Activated effector memory CD4-positive, alpha-beta T cell treated with Interleukin-2 at 50 U/mL for 16 hours (primary cell): ENCODE data around the gene MRFAP1L1.
A peak's percentile ranks its signal among the peaks of the same experiment; 100 is the strongest.

ENCODE experiments used
- DNase-seq: peaks from one replicate; pipeline ENCODE4 v3.0.0-alpha.2; 2020

Gene MRFAP1L1

DNA sequence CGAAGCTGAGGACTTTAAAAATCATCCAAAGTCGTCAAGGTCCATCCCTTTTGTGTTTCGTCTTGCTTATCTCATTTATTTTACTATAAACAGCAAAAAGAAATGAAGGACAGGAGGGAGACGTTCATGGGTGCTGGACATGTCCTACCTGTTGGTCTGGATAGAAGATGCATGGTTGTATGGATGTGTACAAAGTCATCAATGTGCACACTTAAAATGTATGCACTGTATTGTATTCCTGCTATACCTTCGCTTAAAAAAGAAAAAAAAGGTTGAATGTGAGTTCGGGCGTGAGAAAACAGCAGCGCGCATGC is 6.0 kb upstream of the MRFAP1L1 start:
- DNase-seq, result no peak

DNA sequence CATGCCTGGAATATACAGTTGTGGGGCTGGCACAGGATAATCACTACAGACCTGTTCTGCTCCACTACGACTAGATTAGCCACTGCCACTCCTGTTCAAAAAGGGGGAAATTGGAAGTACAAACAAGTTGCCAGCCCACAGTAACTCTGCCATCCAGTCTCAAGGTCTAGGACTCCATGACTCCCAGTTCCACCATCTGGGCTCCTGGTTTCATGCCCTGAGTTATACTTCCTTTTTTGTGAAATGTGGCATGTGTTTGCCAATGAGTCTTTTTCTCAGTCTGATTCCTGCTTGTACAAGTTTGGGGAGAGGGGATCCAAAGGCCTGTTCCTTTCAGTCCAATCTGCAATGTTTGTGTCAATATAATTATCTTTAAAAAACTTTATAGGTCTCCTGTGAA is 5.3 kb upstream of the MRFAP1L1 start:
- DNase-seq, result no peak

DNA sequence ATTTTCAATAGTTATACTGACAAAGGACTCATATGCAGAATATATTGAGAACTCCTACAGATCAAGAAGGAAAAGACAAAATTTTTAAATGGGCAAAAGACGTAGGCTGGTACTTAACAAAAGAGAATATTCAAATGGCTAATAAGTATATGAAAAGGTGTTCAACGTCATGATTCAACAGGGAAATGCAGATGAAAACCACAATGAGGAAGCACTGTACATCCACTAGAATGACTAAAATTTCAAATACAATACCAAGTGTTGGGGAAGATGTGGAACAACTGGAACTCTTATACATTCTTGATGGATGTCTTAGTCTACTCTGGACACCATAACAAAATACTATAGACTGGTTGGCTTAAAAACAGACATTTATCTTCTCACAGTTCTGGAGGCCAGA is 1.3 kb upstream of the MRFAP1L1 start:
- no peak for DNase-seq

- no peak for DNase-seq
Observed at GRCh38 chr4:6710282-6710681, 617 bp upstream of the MRFAP1L1 start.

DNA sequence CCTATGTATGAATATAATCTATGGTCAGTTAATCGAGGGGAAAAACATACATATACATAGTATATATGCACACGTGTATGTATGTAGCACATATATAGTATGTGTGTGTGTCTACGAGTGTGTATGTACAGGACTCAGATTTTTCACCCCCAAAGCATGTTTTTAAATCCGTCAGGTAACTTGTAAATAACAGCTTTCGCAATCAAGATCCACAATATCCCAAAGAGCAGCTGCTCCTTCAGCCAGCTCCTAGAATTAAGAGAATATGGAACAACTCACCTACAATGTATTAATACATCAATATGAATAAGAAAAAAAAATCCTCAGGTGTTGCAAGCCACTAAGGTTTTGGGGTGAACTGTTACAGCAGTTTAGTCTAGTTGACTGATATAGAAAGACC is 3.5 kb downstream of the MRFAP1L1 start:
- no peak for DNase-seq

- DNase-seq, result no peak
Observed at GRCh38 chr4:6705646-6706045, 4.0 kb downstream of the MRFAP1L1 start.

DNA sequence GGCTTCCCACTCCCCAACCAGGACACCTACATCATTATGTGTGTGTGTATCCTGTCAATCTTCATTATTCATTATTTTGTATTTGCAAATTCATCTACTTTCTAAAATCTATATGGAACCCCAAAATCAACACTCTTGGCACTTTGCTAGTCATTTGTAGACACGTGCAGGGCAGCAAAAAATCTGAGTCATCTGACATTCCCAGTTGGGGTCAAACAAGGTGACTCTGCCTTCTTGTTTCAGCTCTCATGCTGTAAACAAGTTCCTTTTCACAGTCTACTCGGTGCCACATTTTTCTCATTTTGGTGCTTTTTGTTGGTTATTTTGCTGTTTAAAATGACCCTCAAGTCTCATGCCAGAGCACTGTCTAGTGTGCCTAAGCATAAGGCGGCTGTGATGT is 5.9 kb downstream of the MRFAP1L1 start:
- no peak for DNase-seq

DNA sequence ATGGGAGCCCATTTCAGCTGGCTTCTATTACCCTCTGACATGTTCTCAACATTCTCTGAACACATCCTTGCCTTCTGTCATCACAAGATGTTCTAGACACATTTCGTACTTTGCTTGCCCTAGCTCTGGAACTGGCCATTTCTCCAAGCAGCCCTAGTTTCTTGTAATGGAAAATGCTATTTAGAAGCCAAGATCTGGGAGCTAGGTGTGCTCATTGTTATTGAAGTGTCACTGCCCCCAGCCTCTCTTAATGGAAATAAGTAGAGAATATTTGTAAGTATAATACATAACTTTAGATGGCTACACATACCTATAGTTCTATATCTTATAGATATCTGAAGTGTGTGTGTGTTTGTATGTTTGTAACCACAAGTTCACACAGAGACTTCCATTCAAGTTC is 6.9 kb downstream of the MRFAP1L1 start:
- no peak for DNase-seq

DNA sequence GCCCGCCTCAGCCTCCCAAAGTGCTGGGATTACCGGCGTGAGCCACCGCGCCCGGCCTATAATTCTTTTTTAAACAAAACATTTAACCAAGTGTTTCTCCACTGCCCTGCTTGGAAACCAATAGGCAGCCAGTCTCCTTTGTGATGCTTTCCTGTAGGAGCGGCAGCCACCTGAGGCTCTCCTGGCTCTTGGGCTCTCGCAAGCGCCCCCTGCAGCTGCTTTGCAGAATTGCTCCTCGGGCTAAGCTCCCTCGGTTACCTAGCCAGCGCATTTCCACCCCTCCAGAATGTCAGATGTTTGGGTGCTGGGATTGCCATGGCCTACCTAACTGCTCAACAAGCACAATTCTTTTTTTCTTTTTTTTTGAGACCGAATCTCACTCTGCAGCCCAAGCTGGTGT is 8.3 kb downstream of the MRFAP1L1 start:
- DNase-seq, result peak; percentile 37

DNA sequence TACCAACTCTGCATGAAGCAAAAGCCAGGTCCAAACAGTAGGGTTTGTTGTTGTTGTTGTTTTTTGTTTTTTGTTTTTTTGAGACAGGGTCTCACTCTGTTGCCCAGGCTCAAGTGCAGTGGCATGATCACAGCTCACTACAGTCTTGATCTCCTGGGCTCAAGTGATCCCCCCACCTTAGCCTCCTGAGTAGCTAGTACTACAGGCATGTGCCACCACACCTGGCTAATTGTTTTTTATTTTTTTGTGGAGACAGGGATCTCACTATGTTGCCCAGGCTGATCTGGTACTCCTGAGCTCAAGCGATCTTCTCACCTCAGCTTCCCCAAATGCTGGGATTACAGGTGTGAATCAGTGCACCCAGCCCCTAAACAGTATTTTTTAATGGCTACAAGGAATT is 9.8 kb downstream of the MRFAP1L1 start:
- DNase-seq, result no peak

GRCh38 chr4:6699388-6699787 is 10.3 kb downstream of the MRFAP1L1 start:
- DNase-seq, result no peak

DNA sequence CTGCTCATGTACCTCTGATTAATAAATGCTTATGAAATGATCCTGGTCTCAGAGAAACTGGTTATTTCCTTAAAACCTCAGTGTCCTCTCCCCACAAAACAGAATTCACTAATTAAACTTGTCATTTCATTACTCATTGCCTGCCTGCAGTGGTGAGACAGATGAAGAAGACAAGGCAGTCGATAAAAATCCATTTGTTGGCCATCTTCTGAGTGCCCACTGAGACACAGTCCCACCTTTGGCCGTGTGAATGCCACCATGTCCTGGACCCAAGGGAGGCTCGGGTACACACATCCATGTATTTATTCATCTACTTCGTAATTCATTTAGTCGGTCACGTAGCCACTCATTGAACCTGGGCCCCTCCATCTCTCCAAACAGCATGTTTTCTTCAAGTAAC is 12.5 kb downstream of the MRFAP1L1 start:
- no peak for DNase-seq

DNA sequence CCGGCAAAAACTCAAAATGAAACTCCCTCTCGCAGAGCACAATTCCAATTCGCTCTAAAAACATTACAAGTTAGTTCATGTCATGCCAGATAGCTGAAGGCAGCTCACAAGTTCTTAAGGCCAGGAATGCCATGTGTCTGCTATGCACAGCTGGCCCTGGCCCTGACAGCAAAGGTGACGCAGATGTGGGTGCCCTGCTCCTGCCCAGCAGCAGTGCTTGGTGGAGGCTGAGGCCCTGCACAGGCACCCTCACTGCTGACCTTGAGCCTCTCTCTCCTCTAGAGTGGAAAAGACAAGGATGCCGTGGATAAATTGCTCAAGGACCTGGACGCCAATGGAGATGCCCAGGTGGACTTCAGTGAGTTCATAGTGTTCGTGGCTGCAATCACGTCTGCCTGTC is 13.1 kb downstream of the MRFAP1L1 start:
- no peak for DNase-seq

DNA sequence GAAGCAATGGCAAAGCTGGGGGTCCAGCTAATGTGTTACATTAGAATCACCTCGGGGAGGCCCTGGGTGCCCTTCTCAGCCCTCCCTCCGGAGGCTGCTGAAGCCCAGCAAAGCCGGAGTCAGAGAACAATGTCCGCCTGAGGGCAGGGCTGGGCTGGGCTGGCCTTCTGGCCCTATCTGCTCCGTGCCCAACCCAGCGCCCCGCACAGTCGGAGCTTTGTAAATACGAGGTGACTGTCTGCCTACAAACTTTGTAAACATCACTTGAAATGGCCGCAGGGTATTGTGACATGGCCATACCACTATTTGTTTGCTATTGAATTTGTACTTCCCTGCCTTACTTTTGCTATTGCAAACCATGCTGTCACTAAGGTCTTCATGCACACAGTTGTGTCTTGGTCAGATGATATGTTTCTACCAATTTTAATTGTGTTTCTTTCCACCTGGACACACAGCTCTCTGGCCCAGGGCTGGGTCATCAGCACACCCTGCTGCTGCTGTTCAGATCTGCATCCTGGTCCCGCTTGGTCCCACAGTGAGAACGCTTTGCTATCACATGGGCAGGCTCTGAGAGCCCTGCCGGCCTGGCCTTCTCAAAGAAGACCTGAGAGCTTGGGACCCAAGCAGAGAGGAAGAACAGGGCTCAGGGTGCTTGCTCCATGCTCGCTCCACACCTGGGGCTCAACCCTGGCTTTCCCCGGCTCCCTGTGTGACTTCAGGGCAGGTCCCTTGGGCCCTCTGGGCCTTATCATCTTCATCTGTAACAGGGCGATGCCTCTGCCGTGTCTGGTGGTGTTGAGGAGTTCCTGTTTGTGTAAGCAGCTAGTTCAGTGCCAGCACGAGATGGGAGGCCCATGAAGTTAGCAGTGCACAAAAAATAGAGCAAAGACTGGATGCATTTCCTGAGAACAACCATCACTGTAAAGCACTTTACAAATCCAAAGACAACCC is 13.7 kb downstream of the MRFAP1L1 start:
- DNase-seq, result peak; percentile 78

DNA sequence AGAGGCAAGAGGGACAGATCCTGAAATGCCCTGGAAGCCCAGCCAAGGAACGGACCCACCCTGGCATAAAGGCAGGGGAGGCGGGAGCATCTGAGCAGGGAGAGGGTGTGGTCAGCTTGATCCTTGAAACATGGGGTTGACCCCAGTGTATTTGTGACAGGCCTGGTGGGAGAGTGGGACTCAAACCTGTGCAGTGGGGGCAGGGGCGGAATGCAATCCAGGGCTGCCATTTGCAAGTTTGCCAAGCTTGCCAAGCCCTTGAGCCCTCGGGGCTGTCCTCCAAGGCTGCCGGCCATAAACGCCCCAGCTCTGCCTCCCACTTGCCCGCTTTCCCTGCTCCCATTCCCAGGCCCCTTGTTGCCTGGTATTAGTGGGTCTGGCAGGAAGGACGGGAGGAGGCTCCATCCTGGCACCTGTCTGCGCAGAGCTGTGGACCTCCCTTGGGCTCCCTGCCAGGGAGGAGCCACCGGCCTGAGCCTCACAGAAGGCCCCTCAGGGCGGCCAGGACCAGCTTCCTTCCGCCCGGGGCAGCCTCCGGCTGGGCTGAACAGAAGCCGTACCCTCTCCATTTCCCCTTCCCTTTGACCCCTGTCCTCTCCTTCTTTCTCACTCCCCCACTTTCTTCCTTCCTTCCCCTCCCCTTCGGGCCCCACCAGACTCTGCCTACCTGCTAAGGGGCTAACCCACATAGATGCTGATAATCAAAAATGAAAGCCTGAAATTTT is 15.3 kb downstream of the MRFAP1L1 start:
- DNase-seq, result no peak

- no peak for DNase-seq
Observed at GRCh38 chr4:6693231-6694176, 16.2 kb downstream of the MRFAP1L1 start, which contains the start of gene S100P. Gene S100P, plus strand, starts transcription at chr4:6693878. Its CDS starts 55 bp downstream, at chr4:6693933.

DNA sequence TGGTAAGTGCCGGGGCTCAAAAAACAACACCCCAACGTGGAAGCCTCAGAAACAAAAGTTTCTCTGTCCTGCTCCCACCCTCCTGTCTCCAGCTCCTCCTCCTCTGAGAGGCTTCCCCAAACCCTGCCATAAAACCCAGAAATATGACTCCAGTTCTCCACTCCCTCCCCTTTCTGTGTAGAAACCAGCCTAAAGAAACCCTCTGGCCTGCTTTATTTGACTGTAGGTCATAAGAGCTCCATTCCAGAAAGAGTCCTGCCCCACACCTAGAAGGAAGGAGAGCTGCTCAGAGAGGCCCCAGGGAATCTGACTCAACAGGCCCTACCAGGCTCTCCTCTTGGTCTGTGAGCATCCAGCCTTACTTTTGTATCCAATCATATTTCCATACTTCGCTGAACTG is 16.9 kb downstream of the MRFAP1L1 start:
- no peak for DNase-seq

DNA sequence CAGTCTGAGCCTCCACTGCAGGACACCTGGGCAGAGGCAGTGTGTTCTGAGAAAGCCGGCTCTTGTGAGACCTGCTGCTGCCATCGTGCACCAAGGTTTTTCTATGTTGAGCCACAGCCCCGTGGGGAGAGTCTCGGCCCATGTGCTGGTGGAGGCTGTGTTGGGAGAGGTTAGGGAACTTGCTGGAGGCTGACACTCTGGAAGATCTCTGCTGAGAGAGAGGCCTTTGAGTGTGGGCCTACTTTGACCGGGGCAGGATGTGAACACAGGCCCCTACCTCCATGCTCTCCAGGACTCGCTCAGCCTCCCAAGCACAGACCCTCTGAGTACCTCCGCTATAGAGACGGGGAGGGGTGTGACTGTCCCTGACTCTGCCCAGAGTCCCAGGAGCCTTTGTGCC is 17.3 kb downstream of the MRFAP1L1 start:
- no peak for DNase-seq

GRCh38 chr4:6689506-6689960 is 20.1 kb downstream of the MRFAP1L1 start:
- DNase-seq, result no peak

GRCh38 chr4:6688879-6689505 is 20.7 kb downstream of the MRFAP1L1 start:
- DNase-seq, result peak; percentile 74

DNA sequence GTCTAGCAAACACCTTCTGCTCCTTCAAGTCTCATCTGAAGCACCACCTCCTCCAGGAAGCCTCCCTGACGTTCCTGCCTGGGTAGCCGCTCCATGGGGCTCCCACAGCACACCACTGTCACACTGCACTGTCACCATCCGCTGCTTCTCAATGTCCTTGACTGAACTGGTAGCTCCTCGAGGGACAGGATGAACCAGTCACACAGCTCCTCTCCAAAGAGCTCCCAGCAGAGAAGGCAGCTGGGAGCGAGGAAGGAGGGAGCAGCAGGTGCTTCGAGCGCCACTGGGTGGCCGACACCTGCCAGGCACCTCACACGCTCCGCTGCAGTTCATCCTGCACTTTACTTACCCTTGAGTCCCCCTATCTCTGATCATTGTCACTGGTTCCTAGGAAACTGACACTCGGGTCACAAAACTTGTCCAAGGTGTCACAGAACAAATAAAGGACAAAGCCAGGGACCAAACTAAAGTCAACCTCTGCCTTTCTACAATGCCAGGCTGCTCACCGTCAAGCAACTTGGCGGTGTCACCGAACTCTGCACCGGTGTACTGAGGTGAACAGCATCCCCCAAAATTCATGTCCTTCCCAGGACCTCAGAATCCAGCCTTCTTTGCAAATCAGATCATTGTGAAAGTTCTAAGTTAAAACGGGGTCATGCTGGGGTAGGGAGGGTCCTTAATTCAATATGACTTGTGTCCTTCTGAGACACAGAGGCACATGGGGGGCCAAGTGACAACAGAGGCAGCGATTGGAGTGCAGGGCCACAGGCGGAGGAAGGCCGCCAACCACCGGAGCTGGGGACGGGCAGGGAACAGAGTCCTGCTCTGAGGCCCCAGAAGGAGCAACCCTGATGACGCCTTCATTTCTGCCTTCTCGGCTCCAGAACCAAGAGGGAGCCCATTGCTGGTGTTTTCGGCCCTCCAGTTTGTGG is 21.5 kb downstream of the MRFAP1L1 start:
- DNase-seq, result no peak
